ENCODE results near the gene JPH2. TPM values are rescaled to one million over a fixed set of nuclear protein-coding genes. Genes with fewer than 3 reads are reported as not detected.

The JPH2 gene
- total and polyA plus RNA-seq, 2 experiments from 2014 or later: 0.16 to 1.1 TPM

GRCh38 chr20:44111712-44112335 is 75.2 kb downstream of the JPH2 start:
- H3K27ac ChIP-seq (ENCODE audit: low read depth): no peak overlapping the region
- DNase-seq (ENCODE audit: low spot score): no peak
- H3K4me3 ChIP-seq: no peak overlapping the region
- no peaks in the 10 kb centered on the region for H4K20me1 ChIP-seq (replicated peaks; ENCODE audit: insufficient read depth)
- Mint-ChIP-seq H3K27ac (no peak overlapping the region), H3K27me3 (ENCODE audit: insufficient read depth, low read depth, poor library complexity) (peaks cover under 1% of the 10 kb centered on the region), H3K4me3 (no peak overlapping the region), H3K36me3 (ENCODE audit: low read depth) (peaks cover 5% of the 10 kb centered on the region; the same call in 1 of the 3 replicates), H3K9me3 (peaks cover 25% of the 10 kb centered on the region), H3K4me1 (no peaks in the 10 kb centered on the region)
- H3K79me2 ChIP-seq (replicated peaks; ENCODE audit: insufficient read depth): no peaks in the 10 kb centered on the region
- H3K4me2 ChIP-seq: no peak overlapping the region
- no peak overlapping the region; the same call in 1 of the 2 replicates for H2AFZ ChIP-seq
- TF ChIP-seq CREB1 (CRISPR knock-in tag; IDR thresholded peaks at IDR 0.05; ENCODE audit: low read depth) (no peak), EZH2phosphoT487 (IDR thresholded peaks at IDR 0.05; ENCODE audit: unreplicated experiment) (no peak)
- H3K9me2 ChIP-seq (ENCODE audit: insufficient read depth): peaks cover 4% of the 10 kb centered on the region; the same call in 1 of the 2 replicates
- H3K36me3 ChIP-seq (ENCODE audit: insufficient read depth): no peaks in the 10 kb centered on the region
- no peaks in the 10 kb centered on the region for H3F3A ChIP-seq (replicated peaks; ENCODE audit: low read depth)
- H3K27me3 ChIP-seq (ENCODE audit: insufficient read depth): no peaks in the 10 kb centered on the region
- no peaks in the 10 kb centered on the region for H3K4me1 ChIP-seq (ENCODE audit: insufficient read depth)
- no peak for ATAC-seq

- TF ChIP-seq EZH2phosphoT487 (IDR thresholded peaks at IDR 0.05; ENCODE audit: unreplicated experiment) (no peak), ETS1 (IDR thresholded peaks at IDR 0.05) (no peak)
- Histone ChIP-seq H3K27ac (ENCODE audit: low read depth) (no peak overlapping the region), H4K20me1 (replicated peaks; ENCODE audit: insufficient read depth) (no peaks in the 10 kb centered on the region), H3K9me2 (ENCODE audit: insufficient read depth) (peaks cover 9% of the 10 kb centered on the region; the same call in 1 of the 2 replicates), H3K27me3 (ENCODE audit: insufficient read depth) (no peaks in the 10 kb centered on the region), H3K36me3 (ENCODE audit: insufficient read depth) (no peaks in the 10 kb centered on the region), H3K4me1 (ENCODE audit: insufficient read depth) (no peaks in the 10 kb centered on the region), H3K4me3 (no peak overlapping the region), H3K4me2 (no peak overlapping the region), H3K79me2 (replicated peaks; ENCODE audit: insufficient read depth) (no peaks in the 10 kb centered on the region), H2AFZ (no peak overlapping the region), H3F3A (replicated peaks; ENCODE audit: low read depth) (no peaks in the 10 kb centered on the region)
- no peak overlapping the region for H3K27ac Mint-ChIP-seq
- no peak for ATAC-seq
- H3K9me3 Mint-ChIP-seq: peaks cover 29% of the 10 kb centered on the region
- no peaks in the 10 kb centered on the region for H3K4me1 Mint-ChIP-seq
- DNase-seq (ENCODE audit: low spot score): no peak
- H3K4me3 Mint-ChIP-seq: no peak overlapping the region
- H3K27me3 Mint-ChIP-seq (ENCODE audit: insufficient read depth, low read depth, poor library complexity): peaks cover 3% of the 10 kb centered on the region
- peaks cover 5% of the 10 kb centered on the region; the same call in 1 of the 3 replicates for H3K36me3 Mint-ChIP-seq (ENCODE audit: low read depth)
Measured at GRCh38 chr20:44110816-44111568, 76.0 kb downstream of the JPH2 start.

- H3K9me3 Mint-ChIP-seq: peaks cover 29% of the 10 kb centered on the region
- H3K27me3 ChIP-seq (ENCODE audit: insufficient read depth): no peaks in the 10 kb centered on the region
- no peak overlapping the region for H3K4me3 ChIP-seq
- H3K36me3 Mint-ChIP-seq (ENCODE audit: low read depth): peaks cover 5% of the 10 kb centered on the region; the same call in 1 of the 3 replicates
- H3K4me3 Mint-ChIP-seq: no peak overlapping the region
- no peaks in the 10 kb centered on the region for H3K79me2 ChIP-seq (replicated peaks; ENCODE audit: insufficient read depth)
- peak; percentile 91 for ATAC-seq
- H4K20me1 ChIP-seq (replicated peaks; ENCODE audit: insufficient read depth): no peaks in the 10 kb centered on the region
- no peak overlapping the region for H3K4me2 ChIP-seq
- no peaks in the 10 kb centered on the region for H3K36me3 ChIP-seq (ENCODE audit: insufficient read depth)
- H3K27ac ChIP-seq (ENCODE audit: low read depth): no peak overlapping the region
- no peaks in the 10 kb centered on the region for H3K4me1 ChIP-seq (ENCODE audit: insufficient read depth)
- DNase-seq (ENCODE audit: low spot score): peak; percentile 75
- no peaks in the 10 kb centered on the region for H3K4me1 Mint-ChIP-seq
- H3F3A ChIP-seq (replicated peaks; ENCODE audit: low read depth): no peaks in the 10 kb centered on the region
- no peak overlapping the region for H2AFZ ChIP-seq
- no peak overlapping the region for H3K27ac Mint-ChIP-seq
- peaks cover 3% of the 10 kb centered on the region for H3K27me3 Mint-ChIP-seq (ENCODE audit: insufficient read depth, low read depth, poor library complexity)
- H3K9me2 ChIP-seq (ENCODE audit: insufficient read depth): peaks cover 9% of the 10 kb centered on the region; the same call in 1 of the 2 replicates
- no peak for TF ChIP-seq ZNF114 (CRISPR knock-in tag; IDR thresholded peaks at IDR 0.05)
- TF ChIP-seq NANOG (IDR thresholded peaks at IDR 0.05; ENCODE audit: borderline replicate concordance): no peak
- 0 out of 2 replicates have a peak, but pooled peaks have one; percentile 19 for TF ChIP-seq ZNF462 (CRISPR knock-in tag; IDR thresholded peaks at IDR 0.05)
Measured at GRCh38 chr20:44109951-44110361, 77.0 kb downstream of the JPH2 start.

Data from GM23338 (cell line).